NOMO-1 treated with DMSO at 0.1 percent for 48 hours (cell line): ENCODE data around the gene CHADL.
"Not testable (repeated sequence)": the region's sequence is repeated elsewhere in the genome, so short reads cannot be mapped to it uniquely, and the experiment has no call there.

Experiments
- DNase-seq: peaks from one replicate; lab custom pipeline; 2025; ENCODE audit not compliant: unreplicated experiment; lab: John Stamatoyannopoulos, UW

CHADL gene

GRCh38 chr22:41240377-41241132, at the start of gene CHADL:
TSS of gene CHADL (minus strand) at chr22:41240931. CDS start at chr22:41240881, 50 bp downstream.
- no peak for DNase-seq

- DNase-seq = no peak
Measured at GRCh38 chr22:41289671-41290070, 48.9 kb upstream of the CHADL start.

GRCh38 chr22:41288245-41288946, 47.7 kb upstream of the CHADL start:
- no peak for DNase-seq

- DNase-seq = peak; percentile 84
Measured at GRCh38 chr22:41286639-41287091, 45.9 kb upstream of the CHADL start.

GRCh38 chr22:41285820-41286638, 45.3 kb upstream of the CHADL start, which contains the start of gene RANGAP1:
TSS of gene RANGAP1 (minus strand) at chr22:41286187. CDS start at chr22:41281044, 5,143 bp downstream.
- DNase-seq = peak; percentile 99

- peak; percentile 76 for DNase-seq
Measured at GRCh38 chr22:41285441-41285819, 44.7 kb upstream of the CHADL start.

- DNase-seq = no peak
Measured at GRCh38 chr22:41284465-41284864, 43.7 kb upstream of the CHADL start.

- no peak for DNase-seq
Measured at GRCh38 chr22:41280854-41281253, 40.1 kb upstream of the CHADL start.

- no peak for DNase-seq
Measured at GRCh38 chr22:41280065-41280464, 39.3 kb upstream of the CHADL start.

GRCh38 chr22:41274856-41275255, 34.1 kb upstream of the CHADL start:
- no peak for DNase-seq

GRCh38 chr22:41273128-41273527, 32.4 kb upstream of the CHADL start:
- no peak for DNase-seq

- no peak for DNase-seq
Measured at GRCh38 chr22:41271787-41272186, 31.1 kb upstream of the CHADL start.

GRCh38 chr22:41267958-41268357, 27.2 kb upstream of the CHADL start:
- DNase-seq = no peak

- DNase-seq = no peak
Measured at GRCh38 chr22:41264408-41264941, 23.7 kb upstream of the CHADL start.

GRCh38 chr22:41263704-41264103, 23.0 kb upstream of the CHADL start:
- no peak for DNase-seq

- no peak for DNase-seq
Measured at GRCh38 chr22:41262250-41262765, 21.6 kb upstream of the CHADL start.

GRCh38 chr22:41261541-41262249, 21.0 kb upstream of the CHADL start:
- no peak for DNase-seq

- no peak for DNase-seq
Measured at GRCh38 chr22:41260871-41261270, 20.1 kb upstream of the CHADL start.

GRCh38 chr22:41259756-41260155, 19.0 kb upstream of the CHADL start:
- DNase-seq = not testable (repeated sequence)

- DNase-seq = no peak
Measured at GRCh38 chr22:41257696-41258095, 17.0 kb upstream of the CHADL start.
